Measurements from ENCODE around the gene PLA2G12B. TPM values are rescaled to one million over a fixed set of nuclear protein-coding genes. Genes with fewer than 3 reads are reported as not detected.

Gene PLA2G12B
- total RNA-seq, 1 donor from 2014 or later: not detected

DNA sequence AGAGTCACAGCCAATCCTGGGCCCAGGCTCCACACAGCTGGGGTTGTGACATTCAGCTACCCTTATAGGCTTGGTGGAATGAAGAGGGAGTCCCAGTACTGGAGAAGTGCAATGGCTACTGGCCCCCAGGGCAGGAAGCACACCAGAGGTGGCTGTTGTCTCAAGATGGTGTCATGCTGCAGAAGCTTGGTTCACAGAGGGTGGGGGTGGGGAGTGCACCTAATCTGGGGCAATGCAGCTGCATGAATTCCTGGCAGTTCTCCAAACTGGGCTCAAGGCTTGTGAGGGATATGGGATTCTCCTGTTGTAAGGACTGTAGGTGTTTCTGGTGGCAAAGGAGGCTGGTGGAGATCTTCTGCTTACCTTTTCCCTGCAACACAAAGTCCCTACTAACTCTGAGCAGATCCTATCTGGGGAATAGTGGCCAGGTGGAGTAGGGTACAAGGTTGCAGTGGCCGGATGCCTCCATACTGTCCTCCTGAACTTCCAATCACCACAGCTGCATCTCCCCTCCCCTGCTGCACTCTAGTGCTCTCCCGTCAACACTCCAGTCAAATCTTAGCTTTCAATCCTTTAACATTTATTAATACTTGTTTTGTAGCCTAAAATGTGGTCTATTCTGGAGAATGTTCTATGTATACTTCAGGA is 27.4 kb upstream of the PLA2G12B start:
- no peak overlapping the region for H3K27ac ChIP-seq
- no peaks in the 10 kb centered on the region for H3K36me3 ChIP-seq
- H3K4me1 ChIP-seq: no peaks in the 10 kb centered on the region
- intact Hi-C loops (cut with DNase I): no loop called here
- no peaks in the 10 kb centered on the region for H3K27me3 ChIP-seq
- H3K9me3 ChIP-seq: peaks cover 3 to 22% of the 10 kb centered on the region in 2 donors
- no peak overlapping the region for H3K4me3 ChIP-seq
- TF ChIP-seq, protein P1, sequence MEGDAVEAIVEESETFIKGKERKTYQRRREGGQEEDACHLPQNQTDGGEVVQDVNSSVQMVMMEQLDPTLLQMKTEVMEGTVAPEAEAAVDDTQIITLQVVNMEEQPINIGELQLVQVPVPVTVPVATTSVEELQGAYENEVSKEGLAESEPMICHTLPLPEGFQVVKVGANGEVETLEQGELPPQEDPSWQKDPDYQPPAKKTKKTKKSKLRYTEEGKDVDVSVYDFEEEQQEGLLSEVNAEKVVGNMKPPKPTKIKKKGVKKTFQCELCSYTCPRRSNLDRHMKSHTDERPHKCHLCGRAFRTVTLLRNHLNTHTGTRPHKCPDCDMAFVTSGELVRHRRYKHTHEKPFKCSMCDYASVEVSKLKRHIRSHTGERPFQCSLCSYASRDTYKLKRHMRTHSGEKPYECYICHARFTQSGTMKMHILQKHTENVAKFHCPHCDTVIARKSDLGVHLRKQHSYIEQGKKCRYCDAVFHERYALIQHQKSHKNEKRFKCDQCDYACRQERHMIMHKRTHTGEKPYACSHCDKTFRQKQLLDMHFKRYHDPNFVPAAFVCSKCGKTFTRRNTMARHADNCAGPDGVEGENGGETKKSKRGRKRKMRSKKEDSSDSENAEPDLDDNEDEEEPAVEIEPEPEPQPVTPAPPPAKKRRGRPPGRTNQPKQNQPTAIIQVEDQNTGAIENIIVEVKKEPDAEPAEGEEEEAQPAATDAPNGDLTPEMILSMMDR (IDR thresholded peaks at IDR 0.05): no peak
- no peak for DNase-seq (ENCODE audit: low spot score in 2 of 2)

DNA sequence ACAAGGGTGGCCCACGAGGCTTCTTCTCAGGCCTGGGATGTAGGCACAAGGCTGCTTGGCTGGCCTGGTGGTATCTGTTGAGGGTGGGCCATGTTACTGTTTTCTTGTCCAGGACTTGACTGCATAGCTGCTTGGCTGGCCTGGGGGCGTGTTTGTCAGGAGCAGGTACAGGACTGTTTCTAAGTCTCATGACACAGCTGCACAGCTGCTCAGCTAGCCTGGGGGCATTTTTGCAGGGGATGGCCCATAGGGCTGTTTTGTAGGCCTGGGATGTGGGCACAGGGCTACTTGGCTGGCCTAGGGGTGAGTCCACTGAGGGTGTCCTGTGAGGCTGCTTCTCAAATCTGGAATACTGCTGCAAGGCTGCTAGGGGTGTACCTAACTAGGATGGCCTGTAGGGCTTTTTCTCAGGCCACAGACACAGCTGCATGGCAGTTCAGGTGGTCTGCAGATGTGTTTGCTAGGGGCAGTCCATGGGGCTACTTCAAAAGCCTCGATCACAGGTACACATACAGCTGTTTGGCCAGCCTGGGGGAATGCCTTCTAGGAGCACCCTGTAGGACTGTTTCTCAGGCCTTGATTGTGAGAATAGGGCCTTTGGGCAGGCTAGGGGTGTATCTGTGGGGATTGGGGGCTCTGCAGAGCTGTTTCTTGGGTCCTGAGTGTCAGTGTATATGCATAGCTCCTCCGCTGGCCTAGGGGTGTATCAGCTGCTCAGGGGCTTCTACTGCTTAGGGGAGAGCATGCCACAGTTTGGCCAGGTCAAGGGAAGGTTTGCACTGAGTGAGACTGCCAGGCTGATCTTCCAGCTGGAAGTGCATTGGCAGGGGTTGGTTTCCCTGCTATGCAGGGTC is 26.6 kb upstream of the PLA2G12B start:
- Histone ChIP-seq H3K36me3 (no peaks in the 10 kb centered on the region), H3K4me1 (no peaks in the 10 kb centered on the region), H3K27ac (no peak overlapping the region), H3K4me3 (no peak overlapping the region), H3K27me3 (no peaks in the 10 kb centered on the region), H3K9me3 (peaks cover 3 to 29% of the 10 kb centered on the region in 2 donors)
- DNase-seq (ENCODE audit: low spot score in 2 of 2): no peak
- intact Hi-C loops (cut with DNase I): no loop called here
- TF ChIP-seq, protein P1 (IDR thresholded peaks at IDR 0.05): no peak

DNA sequence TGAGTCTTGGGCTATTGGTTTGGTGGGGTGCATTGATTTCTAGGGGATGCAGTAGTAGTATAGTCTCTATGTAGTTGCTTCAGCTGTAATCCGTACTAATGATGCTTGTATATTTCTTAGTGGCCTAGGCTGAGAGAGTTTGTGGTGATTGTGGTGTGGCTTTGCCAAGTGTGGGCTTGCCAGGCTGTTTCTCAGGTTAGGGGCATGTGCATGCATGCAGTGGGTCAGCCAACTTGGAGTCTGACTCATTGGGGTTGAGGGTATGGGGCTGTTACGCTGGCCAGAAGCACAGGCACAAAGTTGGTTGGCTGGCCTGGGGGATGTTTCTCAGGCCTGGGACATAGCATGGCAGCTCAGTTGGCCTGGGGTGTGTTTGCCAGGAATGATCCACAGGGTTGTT is 25.7 kb upstream of the PLA2G12B start:
- Histone ChIP-seq H3K4me1 (no peaks in the 10 kb centered on the region), H3K4me3 (no peak overlapping the region), H3K36me3 (no peaks in the 10 kb centered on the region), H3K27me3 (no peaks in the 10 kb centered on the region), H3K9me3 (peaks cover 9 to 38% of the 10 kb centered on the region in 2 donors), H3K27ac (no peak overlapping the region)
- no peak for DNase-seq (ENCODE audit: low spot score in 2 of 2)
- intact Hi-C loops (cut with DNase I): no loop called here
- TF ChIP-seq, protein P1 (IDR thresholded peaks at IDR 0.05): no peak

DNA sequence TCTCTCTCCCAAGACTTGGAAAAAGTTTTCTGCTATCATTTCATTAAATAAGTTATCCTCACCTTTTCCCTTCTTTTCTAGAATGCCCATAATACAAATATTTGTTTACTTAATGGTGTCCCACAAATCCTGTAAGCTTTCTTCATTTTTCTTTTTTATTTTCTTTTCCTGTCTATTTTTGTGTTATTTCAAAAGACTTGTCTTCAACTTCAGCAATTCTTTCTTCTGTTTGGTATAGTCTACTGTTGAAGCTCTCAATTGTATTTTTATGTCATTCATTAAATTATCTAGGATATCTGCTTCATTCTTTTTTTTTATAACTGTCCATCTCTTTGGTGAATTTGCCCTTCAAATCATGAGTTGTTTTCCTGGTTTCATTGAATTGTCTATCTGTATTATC is 25.1 kb upstream of the PLA2G12B start:
- Histone ChIP-seq H3K4me1 (no peaks in the 10 kb centered on the region), H3K9me3 (peaks cover 9 to 40% of the 10 kb centered on the region in 2 donors), H3K27me3 (no peaks in the 10 kb centered on the region), H3K36me3 (no peaks in the 10 kb centered on the region), H3K4me3 (no peak overlapping the region), H3K27ac (no peak overlapping the region)
- TF ChIP-seq, protein P1 (IDR thresholded peaks at IDR 0.05): no peak
- intact Hi-C loops (cut with DNase I): no loop called here
- no peak for DNase-seq (ENCODE audit: low spot score in 2 of 2)

DNA sequence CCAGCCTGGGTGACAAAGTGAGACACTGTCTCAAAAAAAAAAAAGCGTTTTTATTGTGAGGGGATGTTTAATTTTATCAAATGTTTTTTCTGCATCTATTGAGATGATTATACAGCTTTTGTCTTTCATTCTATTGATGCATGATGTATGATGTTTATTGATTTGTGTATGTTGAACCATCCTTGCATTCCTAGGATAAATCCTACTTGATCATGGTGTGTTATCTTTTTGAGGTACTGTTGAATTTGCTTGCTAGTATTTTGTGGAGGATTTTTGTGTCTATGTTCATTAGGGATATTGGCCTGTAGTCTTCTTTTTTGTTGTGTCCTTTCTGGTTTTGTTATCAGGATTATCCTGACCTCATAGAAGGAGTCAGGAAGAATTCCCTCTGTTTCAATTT is 22.3 kb upstream of the PLA2G12B start:
- Histone ChIP-seq H3K4me1 (no peaks in the 10 kb centered on the region), H3K27me3 (no peaks in the 10 kb centered on the region), H3K27ac (no peak overlapping the region), H3K36me3 (no peaks in the 10 kb centered on the region), H3K9me3 (peaks cover 9 to 40% of the 10 kb centered on the region in 2 donors), H3K4me3 (no peak overlapping the region)
- intact Hi-C loops (cut with DNase I): no loop called here
- TF ChIP-seq, protein P1 (IDR thresholded peaks at IDR 0.05): no peak
- no peak for DNase-seq (ENCODE audit: low spot score in 2 of 2)

Measured in ascending aorta (tissue), 2 donors.